SK-N-SH treated with all-trans-retinoic acid at 6 μM for 48 hours (cell line): Measurements from ENCODE around the gene STX3.

Source experiments
- BACH2 ChIP-seq: fragments of 250-450 bp; sonication (Bioruptor Pico); IDR thresholded peaks from 2 replicates; pipeline ENCODE4 v1.9.0; 2021; ENCODE audit warnings: mild to moderate bottlenecking, borderline replicate concordance
- RARB ChIP-seq: fragments of 250-450 bp; sonication (Bioruptor Pico); IDR thresholded peaks from 2 replicates; pipeline ENCODE4 v1.8.0; 2021; ENCODE audit warnings: mild to moderate bottlenecking, moderate library complexity
- TCF4 ChIP-seq: fragments of 250-450 bp; sonication (Bioruptor Pico); IDR thresholded peaks from 2 replicates; pipeline ENCODE4 v1.8.0; 2021; ENCODE audit warnings: mild to moderate bottlenecking, moderate library complexity, borderline replicate concordance
- ZFP3 ChIP-seq: fragments of 250-450 bp; sonication (Bioruptor Pico); IDR thresholded peaks from 2 replicates; pipeline ENCODE4 v1.5.0; 2020; ENCODE audit warnings: mild to moderate bottlenecking, moderate library complexity
- TF ChIP-seq, protein P1 (sequence below): fragments of 250-450 bp; sonication (Bioruptor Pico); IDR thresholded peaks from 2 replicates; pipeline ENCODE4 v1.8.0; 2021; ENCODE audit warnings: low read depth, mild to moderate bottlenecking, moderate library complexity, borderline replicate concordance
- TF ChIP-seq, protein P2 (sequence below): fragments of 250-450 bp; sonication (Bioruptor Pico); IDR thresholded peaks from 2 replicates; pipeline ENCODE4 v1.5.1; 2021; ENCODE audit warnings: mild to moderate bottlenecking, moderate library complexity
- TF ChIP-seq, protein P3 (sequence below): fragments of 250-450 bp; sonication (Bioruptor Pico); IDR thresholded peaks from 2 replicates; pipeline ENCODE4 v1.8.0; 2020; ENCODE audit warnings: mild to moderate bottlenecking, moderate library complexity, borderline replicate concordance
- TF ChIP-seq, protein P4 (sequence below): fragments of 250-450 bp; sonication (Bioruptor Pico); IDR thresholded peaks from 2 replicates; pipeline ENCODE4 v1.5.0; 2020; ENCODE audit warnings: mild to moderate bottlenecking, moderate library complexity

DNA sequence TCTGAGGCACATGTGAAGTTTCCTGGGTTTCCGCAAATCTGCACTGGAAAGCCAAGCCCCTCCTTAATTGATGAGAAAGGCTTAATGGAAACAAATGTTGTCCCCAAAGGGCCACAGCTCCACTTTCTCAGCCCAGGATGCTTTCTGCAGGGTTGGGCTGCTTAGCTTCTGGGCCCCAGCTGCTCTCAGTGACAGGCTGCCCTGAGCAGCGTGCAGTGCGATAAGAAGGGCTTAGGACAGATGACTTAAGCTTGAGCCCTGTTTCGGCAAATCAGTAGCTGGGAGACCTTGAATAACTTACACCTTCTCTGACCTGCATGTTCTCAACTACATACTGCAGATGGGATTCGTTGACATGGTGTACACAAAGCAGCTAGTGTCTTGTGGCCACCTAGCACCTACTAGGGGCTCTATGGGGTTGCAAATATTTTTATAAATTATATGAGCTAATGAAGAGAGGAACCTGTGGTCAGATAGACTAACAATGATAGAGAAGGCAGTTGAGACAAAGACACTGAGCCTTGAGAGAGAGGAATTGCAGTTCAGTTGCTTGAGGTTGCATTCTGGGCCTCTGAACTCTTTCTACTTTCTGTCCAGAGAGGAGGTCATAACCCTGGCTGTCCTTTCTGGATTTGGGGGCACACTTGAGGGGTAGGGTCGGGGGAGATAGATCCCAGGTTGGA is 11.5 kb downstream of the STX3 start:
- TF ChIP-seq, protein P1, sequence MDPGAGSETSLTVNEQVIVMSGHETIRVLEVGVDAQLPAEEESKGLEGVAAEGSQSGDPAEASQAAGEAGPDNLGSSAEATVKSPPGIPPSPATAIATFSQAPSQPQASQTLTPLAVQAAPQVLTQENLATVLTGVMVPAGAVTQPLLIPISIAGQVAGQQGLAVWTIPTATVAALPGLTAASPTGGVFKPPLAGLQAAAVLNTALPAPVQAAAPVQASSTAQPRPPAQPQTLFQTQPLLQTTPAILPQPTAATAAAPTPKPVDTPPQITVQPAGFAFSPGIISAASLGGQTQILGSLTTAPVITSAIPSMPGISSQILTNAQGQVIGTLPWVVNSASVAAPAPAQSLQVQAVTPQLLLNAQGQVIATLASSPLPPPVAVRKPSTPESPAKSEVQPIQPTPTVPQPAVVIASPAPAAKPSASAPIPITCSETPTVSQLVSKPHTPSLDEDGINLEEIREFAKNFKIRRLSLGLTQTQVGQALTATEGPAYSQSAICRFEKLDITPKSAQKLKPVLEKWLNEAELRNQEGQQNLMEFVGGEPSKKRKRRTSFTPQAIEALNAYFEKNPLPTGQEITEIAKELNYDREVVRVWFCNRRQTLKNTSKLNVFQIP (CRISPR knock-in tag), result no peak
- TF ChIP-seq TCF4 (CRISPR knock-in tag), result no peak
- TF ChIP-seq, protein P2, sequence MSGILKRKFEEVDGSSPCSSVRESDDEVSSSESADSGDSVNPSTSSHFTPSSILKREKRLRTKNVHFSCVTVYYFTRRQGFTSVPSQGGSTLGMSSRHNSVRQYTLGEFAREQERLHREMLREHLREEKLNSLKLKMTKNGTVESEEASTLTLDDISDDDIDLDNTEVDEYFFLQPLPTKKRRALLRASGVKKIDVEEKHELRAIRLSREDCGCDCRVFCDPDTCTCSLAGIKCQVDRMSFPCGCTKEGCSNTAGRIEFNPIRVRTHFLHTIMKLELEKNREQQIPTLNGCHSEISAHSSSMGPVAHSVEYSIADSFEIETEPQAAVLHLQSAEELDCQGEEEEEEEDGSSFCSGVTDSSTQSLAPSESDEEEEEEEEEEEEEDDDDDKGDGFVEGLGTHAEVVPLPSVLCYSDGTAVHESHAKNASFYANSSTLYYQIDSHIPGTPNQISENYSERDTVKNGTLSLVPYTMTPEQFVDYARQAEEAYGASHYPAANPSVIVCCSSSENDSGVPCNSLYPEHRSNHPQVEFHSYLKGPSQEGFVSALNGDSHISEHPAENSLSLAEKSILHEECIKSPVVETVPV (CRISPR knock-in tag), result no peak
- TF ChIP-seq, protein P3, sequence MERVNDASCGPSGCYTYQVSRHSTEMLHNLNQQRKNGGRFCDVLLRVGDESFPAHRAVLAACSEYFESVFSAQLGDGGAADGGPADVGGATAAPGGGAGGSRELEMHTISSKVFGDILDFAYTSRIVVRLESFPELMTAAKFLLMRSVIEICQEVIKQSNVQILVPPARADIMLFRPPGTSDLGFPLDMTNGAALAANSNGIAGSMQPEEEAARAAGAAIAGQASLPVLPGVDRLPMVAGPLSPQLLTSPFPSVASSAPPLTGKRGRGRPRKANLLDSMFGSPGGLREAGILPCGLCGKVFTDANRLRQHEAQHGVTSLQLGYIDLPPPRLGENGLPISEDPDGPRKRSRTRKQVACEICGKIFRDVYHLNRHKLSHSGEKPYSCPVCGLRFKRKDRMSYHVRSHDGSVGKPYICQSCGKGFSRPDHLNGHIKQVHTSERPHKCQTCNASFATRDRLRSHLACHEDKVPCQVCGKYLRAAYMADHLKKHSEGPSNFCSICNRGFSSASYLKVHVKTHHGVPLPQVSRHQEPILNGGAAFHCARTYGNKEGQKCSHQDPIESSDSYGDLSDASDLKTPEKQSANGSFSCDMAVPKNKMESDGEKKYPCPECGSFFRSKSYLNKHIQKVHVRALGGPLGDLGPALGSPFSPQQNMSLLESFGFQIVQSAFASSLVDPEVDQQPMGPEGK (CRISPR knock-in tag), result no peak
- TF ChIP-seq BACH2, result no peak
- TF ChIP-seq, protein P4, sequence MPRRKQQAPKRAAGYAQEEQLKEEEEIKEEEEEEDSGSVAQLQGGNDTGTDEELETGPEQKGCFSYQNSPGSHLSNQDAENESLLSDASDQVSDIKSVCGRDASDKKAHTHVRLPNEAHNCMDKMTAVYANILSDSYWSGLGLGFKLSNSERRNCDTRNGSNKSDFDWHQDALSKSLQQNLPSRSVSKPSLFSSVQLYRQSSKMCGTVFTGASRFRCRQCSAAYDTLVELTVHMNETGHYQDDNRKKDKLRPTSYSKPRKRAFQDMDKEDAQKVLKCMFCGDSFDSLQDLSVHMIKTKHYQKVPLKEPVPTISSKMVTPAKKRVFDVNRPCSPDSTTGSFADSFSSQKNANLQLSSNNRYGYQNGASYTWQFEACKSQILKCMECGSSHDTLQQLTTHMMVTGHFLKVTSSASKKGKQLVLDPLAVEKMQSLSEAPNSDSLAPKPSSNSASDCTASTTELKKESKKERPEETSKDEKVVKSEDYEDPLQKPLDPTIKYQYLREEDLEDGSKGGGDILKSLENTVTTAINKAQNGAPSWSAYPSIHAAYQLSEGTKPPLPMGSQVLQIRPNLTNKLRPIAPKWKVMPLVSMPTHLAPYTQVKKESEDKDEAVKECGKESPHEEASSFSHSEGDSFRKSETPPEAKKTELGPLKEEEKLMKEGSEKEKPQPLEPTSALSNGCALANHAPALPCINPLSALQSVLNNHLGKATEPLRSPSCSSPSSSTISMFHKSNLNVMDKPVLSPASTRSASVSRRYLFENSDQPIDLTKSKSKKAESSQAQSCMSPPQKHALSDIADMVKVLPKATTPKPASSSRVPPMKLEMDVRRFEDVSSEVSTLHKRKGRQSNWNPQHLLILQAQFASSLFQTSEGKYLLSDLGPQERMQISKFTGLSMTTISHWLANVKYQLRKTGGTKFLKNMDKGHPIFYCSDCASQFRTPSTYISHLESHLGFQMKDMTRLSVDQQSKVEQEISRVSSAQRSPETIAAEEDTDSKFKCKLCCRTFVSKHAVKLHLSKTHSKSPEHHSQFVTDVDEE (CRISPR knock-in tag), result no peak
- no peak for TF ChIP-seq ZFP3 (CRISPR knock-in tag)
- TF ChIP-seq RARB, result no peak
